Daoy (cell line): ENCODE results near the gene GRHPR. TPM values are rescaled to one million over a fixed set of nuclear protein-coding genes. Genes with fewer than 3 reads are reported as not detected.
"Not testable (repeated sequence)": the region's sequence is repeated elsewhere in the genome, so short reads cannot be mapped to it uniquely, and the experiment has no call there.

Source experiments
- DNase-seq: peaks from one replicate; pipeline ENCODE4 v3.0.0-alpha.2; 2015; ENCODE audit warnings: low read depth
- total RNA-seq: library from RNA; depleted of rRNA; stranded (reverse); fragments of >200 nt; shearing (Covaris generic); gene quantifications from 2 replicates; pipeline ENCODE4 v1.2.3, GENCODE V29; 2014

Gene GRHPR
- total RNA-seq, 1 experiment from 2014 or later = 104 TPM

DNA sequence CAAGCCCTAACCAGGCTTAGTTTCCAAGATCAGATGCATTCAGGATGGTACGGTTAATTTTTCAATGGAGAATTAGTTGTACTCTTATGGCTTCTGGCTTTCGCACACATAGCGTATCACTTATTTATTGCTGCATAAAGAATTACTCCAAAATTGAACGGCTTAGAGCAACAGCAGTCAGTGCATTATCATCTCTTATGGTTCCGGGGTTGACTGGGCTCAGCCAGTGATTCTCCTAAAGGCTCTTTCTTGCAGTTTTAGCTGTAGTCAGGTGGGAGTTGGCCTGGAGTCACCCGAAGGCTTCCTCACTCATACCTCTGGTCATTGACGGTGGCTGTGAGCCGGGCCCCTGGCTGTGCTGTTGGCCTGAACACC lies 595 bp upstream of the GRHPR start:
- no peak for DNase-seq

GRCh38 chr9:37423508-37423907 lies 1.0 kb downstream of the GRHPR start:
- no peak for DNase-seq

GRCh38 chr9:37424204-37424685 lies 1.7 kb downstream of the GRHPR start:
- no peak for DNase-seq

DNA sequence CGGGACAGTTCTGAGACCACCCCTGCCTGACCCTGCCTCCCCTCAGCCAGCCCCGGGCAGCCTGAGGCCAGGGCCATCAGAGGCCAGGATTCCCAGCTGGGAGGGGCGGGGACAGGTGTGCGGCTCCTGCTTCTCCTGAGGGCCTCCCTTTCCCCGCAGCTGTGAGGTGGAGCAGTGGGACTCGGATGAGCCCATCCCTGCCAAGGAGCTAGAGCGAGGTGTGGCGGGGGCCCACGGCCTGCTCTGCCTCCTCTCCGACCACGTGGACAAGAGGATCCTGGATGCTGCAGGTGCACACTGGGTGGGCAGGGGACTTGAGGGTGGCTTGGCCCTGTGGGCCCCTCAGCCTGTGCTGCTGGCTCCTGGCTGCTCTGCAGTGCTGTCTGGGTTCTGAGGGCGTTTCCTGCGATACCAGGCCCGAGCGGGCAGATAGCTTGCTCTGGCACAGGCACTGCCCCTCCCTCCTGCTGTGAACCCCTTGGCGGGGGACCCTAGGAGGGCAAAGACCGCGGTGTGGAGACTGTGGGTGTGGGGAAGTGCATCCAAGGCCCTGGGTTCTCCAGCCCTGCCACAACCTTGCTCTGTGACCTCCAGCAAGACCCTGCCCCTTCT lies 2.3 kb downstream of the GRHPR start:
- no peak for DNase-seq

DNA sequence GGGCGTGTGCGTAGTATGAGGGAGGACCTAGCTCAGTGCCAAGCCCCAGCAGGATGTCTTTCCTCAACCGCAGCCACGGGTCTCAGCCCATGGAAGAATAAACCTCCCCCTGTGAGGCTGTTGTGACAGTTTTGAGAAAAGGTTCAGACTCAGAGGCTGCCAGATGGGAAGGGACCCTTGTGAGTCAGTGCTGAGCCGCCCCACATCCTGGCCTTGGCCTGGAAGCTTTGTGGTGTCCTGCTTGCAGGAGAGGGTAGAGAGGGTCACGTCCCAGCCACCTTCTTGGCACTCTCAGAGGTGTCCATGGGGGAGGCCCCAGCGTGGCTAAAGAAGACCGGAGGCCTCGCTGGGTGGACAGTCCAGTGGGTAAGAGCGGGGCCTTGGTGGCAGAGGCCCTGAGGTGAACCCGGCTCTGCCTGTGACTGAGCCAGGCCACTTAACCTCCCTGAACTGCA lies 2.8 kb downstream of the GRHPR start:
- peak; percentile 42 for DNase-seq

- DNase-seq = not testable (repeated sequence)
Observed at GRCh38 chr9:37426431-37426830, 3.9 kb downstream of the GRHPR start.

DNA sequence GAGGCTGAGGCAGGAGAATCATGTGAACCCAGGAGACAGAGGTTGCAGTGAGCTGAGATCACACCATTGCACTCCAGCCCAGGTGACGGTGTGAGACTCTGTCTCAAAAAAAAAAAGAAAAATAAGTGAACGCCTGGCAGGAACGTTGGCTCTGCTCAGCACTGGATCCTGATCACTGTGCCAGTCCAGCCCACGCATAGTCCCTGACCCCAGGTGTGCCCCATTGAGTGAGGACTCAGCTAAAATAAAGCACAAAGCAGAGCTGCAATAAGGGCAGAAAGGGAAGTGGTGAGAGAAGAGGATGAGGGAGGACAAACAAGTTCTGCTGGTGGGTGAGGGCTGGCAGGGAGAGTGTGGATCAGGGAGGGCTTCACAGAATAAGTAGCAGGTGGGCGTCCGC lies 4.3 kb downstream of the GRHPR start:
- no peak for DNase-seq

DNA sequence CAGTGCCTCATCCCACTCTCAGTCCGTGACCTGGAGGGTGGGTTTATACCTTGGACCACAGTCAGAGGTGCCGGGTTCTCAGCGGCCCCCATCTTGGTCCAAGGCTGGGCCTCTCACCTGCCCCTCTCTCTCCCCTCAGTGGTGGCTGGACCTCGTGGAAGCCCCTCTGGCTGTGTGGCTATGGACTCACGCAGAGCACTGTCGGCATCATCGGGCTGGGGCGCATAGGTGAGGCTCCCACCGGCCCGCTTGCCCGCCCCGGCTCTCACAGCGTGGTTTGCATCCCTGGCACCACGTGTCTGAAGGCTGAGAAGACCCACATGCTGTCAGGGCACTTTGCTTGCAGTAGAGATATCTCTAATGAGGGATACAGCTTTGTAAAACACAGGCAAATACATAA lies 5.8 kb downstream of the GRHPR start:
- DNase-seq = no peak

GRCh38 chr9:37429441-37430285 lies 7.2 kb downstream of the GRHPR start:
- DNase-seq = no peak

- DNase-seq = peak; percentile 27
Observed at GRCh38 chr9:37430841-37431597, 8.5 kb downstream of the GRHPR start.

DNA sequence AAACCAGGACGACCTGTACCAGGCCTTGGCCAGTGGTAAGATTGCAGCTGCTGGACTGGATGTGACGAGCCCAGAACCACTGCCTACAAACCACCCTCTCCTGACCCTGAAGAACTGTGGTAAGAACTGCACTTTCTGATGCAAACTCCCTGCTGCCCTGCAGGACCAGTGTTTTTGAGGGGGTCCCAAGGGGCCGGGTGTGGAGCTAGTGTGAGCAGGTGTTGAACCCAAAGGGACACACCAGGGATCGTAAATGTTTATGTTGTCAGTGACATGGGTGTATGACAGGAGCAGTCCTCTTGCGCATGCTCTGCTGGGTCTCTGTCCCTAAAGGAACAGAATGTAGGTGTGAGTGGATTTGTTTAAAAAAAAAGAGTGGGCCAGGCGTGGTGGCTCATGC lies 9.5 kb downstream of the GRHPR start:
- DNase-seq = no peak

GRCh38 chr9:37433867-37434371 lies 11.4 kb downstream of the GRHPR start:
- DNase-seq = no peak

- DNase-seq = no peak
Observed at GRCh38 chr9:37436540-37436939, 14.0 kb downstream of the GRHPR start.

- no peak for DNase-seq
Observed at GRCh38 chr9:37437010-37437409, 14.5 kb downstream of the GRHPR start.

- no peak for DNase-seq
Observed at GRCh38 chr9:37437621-37438020, 15.1 kb downstream of the GRHPR start.

DNA sequence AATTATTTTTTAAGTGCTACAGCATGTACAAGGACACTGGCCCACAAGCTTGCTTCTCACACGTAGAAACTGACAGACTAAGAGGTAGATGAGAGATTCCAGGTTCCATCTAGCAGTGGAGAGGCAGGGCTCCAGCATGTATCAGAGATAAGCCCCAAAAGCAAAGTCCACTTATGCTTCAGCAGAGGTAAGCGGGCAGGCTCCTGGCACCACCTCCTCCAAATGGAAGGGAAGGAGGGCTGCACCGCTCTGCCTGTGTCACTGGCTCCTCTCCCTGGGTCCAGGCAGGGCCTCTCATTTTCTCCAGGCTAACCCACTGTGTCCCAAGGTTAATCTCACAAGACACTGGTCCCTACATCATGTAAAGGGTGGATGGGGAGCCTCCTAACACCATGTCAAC lies 15.9 kb downstream of the GRHPR start:
- no peak for DNase-seq

GRCh38 chr9:37441776-37442370 lies 19.4 kb downstream of the GRHPR start:
- DNase-seq = no peak

DNA sequence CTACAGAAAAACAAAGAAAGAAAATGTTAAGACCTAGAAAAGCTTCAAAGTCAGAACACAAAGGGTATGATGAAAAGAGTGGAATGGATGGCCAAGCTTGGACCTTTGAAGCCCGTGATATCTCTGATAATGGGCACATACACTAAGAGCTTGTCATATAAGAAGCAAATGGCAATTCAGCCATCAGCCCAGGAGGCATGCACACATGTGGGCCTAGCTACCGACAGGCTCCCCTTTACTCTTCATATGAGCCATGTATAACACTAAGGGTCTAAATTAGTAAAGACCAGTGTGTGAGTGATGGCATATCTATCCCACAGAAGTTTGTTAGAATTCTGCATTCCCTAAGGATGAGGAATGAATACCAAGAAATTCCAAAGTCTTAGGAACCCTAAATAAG lies 20.1 kb downstream of the GRHPR start:
- DNase-seq = no peak

GRCh38 chr9:37443566-37443965 lies 21.1 kb downstream of the GRHPR start:
- no peak for DNase-seq

DNA sequence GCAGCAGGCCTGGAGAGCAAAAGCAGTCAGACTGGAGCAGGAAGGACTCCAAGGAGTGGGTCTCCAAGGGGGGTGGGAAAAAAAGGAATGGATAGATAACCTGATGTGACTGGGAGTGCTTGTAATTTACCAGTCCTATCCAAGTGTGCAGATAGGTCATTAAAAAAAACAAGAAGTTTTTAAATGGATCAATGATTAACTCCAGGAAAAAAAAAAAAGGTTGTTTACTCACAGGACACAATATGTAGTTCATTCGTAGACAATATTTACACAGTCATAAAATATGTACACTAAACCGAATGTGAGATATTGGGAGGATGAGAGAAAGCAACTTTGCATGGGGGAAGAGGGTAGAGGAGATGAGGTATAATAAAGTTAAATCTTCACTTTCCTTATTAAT lies 22.4 kb downstream of the GRHPR start:
- no peak for DNase-seq

DNA sequence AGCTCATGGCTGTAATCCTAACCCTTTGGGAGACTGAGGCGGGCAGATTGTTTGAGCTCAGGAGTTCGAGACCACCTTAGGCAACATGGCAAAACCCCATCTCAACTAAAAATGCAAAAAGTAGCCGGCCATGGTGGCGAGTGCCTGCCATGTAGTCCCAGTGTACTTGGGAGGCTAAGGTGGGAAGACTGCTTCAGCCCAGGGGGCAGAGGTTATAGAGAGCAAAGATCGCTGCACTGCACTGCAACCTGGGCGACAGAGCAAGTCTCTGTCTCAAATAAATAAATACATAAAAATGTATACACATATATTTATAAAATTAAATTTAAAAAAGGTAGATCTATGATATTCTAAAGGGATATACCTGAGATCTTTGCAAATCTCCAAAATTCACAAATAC lies 23.3 kb downstream of the GRHPR start:
- no peak for DNase-seq

DNA sequence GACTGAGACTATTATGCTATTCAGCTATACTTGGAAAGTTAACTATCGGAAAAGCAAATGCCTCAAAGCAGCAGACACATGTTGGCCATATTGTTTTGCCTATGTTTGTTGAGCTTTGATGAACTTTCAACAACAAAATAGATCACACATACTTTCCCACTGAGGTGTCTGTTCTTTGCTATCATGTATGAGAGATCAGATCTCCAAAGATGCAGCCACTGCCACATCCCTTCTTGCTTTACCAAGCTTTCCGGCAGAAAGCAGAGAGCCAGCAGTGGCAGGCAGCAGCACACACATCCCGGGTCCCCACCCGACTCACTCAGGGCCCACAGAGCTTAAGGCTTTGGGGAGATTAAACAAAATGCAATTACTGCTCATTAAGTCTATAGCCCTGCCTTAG lies 23.9 kb downstream of the GRHPR start:
- no peak for DNase-seq
